Measurements from ENCODE around the gene PROSER3.

- TF ChIP-seq GABPB1 (CRISPR knock-in tag; IDR thresholded peaks at IDR 0.05) (no peak), FOXM1 (IDR thresholded peaks at IDR 0.05; ENCODE audit: low read depth) (no peak), FOXM1 (CRISPR knock-in tag; IDR thresholded peaks at IDR 0.05; ENCODE audit: low read depth) (no peak), SNIP1 (IDR thresholded peaks at IDR 0.05; ENCODE audit: low read depth) (no peak), MXI1 (IDR thresholded peaks at IDR 0.05; ENCODE audit: low read depth, low read length) (no peak), CTCF (IDR thresholded peaks at IDR 0.05 in 2 of 3, conservative IDR thresholded peaks at IDR 0.05 in 1 of 3; ENCODE audit: insufficient read depth in 2 of 3, low read depth in 1 of 3, low read length in 3 of 3) (no peak), SIRT6 (IDR thresholded peaks at IDR 0.05; ENCODE audit: low read depth, low read length) (no peak), POLR2AphosphoS5 (IDR thresholded peaks at IDR 0.05; ENCODE audit: control insufficient read depth, insufficient read depth, low read depth, low read length) (no peak), SP1 (CRISPR knock-in tag; IDR thresholded peaks at IDR 0.05) (no peak), NFE2 (IDR thresholded peaks at IDR 0.05; ENCODE audit: low read depth) (no peak), KDM5B (IDR thresholded peaks at IDR 0.05; ENCODE audit: insufficient replicate concordance, low read depth, low read length) (no peak)
- TF ChIP-seq, protein P1, sequence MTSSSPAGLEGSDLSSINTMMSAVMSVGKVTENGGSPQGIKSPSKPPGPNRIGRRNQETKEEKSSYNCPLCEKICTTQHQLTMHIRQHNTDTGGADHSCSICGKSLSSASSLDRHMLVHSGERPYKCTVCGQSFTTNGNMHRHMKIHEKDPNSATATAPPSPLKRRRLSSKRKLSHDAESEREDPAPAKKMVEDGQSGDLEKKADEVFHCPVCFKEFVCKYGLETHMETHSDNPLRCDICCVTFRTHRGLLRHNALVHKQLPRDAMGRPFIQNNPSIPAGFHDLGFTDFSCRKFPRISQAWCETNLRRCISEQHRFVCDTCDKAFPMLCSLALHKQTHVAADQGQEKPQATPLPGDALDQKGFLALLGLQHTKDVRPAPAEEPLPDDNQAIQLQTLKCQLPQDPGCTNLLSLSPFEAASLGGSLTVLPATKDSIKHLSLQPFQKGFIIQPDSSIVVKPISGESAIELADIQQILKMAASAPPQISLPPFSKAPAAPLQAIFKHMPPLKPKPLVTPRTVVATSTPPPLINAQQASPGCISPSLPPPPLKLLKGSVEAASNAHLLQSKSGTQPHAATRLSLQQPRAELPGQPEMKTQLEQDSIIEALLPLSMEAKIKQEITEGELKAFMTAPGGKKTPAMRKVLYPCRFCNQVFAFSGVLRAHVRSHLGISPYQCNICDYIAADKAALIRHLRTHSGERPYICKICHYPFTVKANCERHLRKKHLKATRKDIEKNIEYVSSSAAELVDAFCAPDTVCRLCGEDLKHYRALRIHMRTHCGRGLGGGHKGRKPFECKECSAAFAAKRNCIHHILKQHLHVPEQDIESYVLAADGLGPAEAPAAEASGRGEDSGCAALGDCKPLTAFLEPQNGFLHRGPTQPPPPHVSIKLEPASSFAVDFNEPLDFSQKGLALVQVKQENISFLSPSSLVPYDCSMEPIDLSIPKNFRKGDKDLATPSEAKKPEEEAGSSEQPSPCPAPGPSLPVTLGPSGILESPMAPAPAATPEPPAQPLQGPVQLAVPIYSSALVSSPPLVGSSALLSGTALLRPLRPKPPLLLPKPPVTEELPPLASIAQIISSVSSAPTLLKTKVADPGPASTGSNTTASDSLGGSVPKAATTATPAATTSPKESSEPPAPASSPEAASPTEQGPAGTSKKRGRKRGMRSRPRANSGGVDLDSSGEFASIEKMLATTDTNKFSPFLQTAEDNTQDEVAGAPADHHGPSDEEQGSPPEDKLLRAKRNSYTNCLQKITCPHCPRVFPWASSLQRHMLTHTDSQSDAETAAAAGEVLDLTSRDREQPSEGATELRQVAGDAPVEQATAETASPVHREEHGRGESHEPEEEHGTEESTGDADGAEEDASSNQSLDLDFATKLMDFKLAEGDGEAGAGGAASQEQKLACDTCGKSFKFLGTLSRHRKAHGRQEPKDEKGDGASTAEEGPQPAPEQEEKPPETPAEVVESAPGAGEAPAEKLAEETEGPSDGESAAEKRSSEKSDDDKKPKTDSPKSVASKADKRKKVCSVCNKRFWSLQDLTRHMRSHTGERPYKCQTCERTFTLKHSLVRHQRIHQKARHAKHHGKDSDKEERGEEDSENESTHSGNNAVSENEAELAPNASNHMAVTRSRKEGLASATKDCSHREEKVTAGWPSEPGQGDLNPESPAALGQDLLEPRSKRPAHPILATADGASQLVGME (CRISPR knock-in tag; IDR thresholded peaks at IDR 0.05): no peak
- TF ChIP-seq, protein P2, sequence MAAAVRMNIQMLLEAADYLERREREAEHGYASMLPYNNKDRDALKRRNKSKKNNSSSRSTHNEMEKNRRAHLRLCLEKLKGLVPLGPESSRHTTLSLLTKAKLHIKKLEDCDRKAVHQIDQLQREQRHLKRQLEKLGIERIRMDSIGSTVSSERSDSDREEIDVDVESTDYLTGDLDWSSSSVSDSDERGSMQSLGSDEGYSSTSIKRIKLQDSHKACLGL (CRISPR knock-in tag; IDR thresholded peaks at IDR 0.05; ENCODE audit: borderline replicate concordance, poor library complexity, severe bottlenecking): no peak
These were observed 46.9 kb upstream of the PROSER3 start for GRCh38 chr19:35710784-35711723.

All from K562 (cell line).